ENCODE data around the gene SLC19A3.
"Not testable (repeated sequence)": the region's sequence is repeated elsewhere in the genome, so short reads cannot be mapped to it uniquely, and the experiment has no call there.

The SLC19A3 gene

DNA sequence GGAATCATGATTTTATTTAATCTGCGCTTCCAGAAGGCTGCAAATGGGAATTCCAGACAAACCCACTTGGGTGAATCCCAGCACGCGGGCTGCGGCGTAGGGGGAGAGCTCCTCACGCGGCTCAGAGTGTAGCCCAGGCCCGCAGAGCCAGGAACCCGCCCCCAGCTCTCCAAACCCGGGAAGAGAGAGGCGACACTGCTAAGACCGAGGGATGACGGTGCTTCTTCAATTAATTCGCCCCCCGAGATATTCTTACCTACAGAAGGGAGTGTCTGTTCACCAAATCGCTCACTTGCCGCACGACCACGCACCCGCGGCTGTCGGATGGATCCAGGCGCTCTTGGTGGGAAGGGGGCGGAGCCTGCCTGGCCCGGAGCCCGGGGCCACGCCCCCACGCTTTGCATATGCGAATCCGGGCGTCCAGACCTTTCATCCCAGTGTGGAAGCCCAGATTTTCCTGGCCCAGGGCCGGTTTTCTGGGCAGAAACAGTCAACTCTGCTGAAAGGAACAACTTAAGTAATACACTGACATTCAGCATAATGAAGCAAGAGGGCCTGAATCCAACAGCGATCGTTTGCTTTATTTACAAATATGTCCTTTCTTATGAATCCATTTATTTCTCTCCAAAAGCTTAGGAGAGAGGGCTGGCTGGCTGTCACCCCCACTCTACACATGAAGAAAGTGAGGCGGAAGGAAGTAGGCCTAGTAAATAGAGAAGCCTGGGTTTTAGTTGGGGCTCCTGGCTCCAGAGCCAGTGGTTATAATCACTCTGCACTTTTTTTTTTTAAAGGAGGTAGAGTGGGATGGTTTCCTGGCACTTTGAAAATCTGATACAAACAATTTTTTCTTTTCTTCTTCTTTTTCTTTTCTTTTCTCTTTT, at the start of gene SLC19A3:
Gene SLC19A3, minus strand, starts transcription at position 342 of the 881 bp plus-strand sequence. CDS start 15,710 bp downstream, outside the sequence.
- no peak for DNase-seq

DNA sequence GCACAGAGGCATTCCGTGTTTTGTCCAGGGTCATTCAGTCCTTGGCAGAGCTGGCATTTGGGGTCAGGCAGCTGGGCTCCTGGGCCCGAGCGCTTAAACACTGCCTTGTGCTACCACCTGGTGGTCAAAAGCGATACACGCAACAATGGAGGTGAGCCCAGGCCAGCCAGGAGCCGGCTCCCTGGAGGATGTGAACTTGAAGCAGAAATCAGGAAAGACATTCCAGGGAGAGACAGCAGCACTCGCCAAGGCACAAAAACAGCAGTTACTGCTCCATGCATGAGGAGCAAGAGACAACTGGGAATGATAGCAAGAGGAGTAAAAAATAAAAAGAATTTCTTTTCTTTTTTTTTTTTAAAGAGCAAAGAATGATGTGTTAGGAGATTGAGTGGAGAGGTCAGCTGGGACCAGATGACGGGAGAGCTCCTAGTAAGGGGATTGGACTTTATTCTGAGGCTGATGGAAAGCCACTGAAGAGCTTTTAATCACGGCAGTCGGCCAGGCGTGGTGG, 48.6 kb upstream of the SLC19A3 start:
- DNase-seq = peak; percentile 43

DNA sequence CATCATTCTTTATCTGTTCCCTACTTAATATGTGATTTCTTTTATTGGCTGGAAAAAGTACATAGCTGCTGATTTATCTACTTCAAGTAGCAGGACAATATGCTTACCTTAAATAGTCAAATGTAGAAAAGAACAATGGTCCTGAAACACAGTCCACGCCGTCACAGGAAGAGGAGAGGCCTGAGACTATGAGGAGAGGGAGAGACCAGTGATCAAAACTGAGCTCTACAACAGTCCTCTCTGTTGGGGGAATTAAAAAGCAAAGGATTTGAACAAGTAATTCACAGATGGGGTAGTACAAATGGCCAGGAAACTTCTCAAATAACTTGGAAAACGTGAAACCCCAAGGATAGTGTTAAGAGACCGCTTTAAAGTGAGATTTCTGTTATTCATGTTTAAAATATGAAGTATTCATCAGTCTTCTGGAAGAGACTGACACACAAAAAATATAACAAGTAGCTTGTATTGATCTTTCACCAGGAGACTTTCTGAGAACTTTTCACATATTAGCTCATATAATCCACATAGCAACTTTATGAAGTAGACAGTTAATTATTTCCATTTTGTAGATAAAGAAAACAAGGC, 48.1 kb upstream of the SLC19A3 start:
- DNase-seq = no peak

DNA sequence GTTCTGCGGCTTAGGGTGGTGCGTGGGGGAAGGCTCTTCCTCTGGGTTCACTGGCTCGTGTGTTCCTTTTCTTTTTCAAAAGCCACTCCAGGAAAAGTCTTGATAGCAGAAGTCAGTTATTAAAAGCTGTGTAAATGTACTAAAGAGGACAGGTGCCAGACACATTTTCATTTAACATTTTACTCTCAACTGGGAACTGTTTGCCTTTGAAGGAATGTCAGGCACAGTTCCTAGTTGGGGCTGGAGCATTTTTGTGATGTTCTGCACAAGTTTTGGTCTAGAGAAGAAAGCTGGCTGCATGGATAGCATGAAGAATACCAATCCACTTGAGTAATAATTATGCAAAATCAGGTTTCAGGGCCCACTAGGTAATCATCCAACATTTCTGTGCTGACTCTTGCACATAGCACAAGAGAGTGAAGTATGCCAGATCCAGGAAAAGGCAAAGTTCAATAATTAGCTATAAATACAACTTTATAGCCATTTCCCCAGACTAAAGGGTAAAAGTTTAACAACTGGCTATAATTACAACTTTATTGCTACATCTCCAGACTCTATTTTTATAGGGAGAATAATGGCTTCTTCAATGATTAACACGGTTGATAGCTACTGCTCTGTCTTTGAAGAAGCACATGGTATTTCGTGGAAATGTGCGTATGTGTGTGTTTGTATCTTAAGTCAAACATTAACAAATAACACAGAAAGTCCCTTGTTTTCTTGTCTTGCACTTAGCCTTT, 44.1 kb upstream of the SLC19A3 start:
- DNase-seq = no peak

DNA sequence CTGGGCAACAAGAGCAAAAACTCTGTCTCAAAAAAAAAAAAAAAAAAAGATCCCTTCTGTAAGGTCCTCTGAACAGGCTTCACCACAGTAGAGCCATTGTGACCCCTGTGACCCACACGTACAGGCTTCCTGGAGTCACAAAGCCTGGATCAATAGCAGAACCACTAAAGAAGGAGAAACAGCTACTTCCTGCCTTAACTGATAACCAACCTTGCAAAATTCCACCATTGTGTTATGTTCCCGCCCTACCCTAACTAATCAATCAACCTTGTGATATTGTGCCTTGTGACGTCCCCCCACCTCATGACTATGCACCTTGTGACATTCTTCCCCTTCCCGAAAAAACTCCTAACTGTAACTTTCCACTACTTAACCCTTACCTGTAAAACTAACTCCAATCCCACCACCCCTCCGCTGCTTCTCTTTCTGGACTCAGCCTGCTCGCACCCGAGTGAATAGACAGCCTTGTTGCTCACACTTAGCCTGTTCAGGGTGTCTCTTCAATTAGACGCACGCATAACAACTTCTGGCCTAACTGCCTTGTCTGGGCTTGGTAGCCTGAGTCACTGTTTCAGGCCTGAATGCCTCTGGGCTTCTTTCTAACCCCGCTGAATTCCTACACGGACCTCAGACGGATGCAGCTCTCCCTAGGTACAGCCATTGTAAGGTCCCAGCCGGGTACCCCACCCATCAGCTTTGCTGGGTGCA, 41.7 kb upstream of the SLC19A3 start:
- DNase-seq = no peak

DNA sequence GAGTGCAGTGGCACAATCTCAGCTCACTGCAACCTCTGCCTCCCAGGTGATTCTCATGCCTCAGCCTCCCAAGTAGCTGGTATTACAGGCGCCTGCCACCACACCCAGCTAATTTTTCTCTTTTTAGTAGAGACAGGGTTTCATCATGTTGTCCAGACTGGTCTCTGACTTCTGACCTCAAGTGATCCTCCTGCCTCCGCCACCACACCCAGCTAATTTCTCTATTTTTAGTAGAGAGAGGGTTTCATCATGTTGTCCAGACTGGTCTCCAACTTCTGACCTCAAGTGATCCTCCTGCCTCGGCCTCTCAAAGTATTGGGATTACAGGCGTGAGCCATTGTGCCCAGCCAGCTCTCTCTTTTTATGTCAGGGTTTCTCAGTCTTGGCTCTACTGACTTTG, 38.4 kb upstream of the SLC19A3 start:
- not testable (repeated sequence) for DNase-seq

DNA sequence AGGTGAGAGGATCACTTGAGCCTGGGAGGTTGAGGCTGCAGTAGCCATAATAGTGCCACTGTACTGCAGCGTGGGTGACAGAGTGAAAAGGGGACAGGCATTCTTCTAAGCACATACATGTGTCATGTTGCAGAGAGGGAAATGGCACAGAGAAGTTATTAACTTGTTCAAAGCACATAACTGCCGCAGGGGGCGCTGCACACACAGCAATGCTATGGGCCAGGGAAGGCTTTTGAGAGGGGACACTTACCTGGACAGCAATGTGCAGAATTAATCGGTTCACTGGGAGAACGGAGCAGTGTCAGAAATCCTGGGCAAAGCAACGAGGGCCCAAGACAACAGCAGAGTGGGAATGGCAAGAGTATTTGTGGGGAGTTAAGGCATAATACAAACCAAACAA, 30.3 kb upstream of the SLC19A3 start:
- no peak for DNase-seq

DNA sequence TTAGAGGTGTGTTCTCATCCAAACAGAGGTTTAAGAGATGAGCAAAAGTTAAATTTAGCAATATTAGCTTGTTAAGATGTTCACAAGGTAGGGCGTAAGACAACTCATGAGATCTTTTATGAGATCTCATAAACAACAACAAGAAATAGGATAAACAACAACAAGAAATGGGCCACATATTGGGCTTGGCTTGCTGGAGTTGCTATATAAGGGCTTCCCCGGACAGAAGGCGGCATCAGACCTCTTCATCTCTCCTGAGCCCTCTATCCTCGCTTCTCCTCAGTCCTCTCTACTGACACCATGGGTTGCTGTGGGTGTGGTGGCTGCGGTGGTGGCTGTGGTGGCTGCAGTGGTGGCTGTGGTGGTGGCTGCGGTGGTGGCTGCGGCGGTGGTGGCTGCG, 27.8 kb upstream of the SLC19A3 start, which contains the start of gene SCYGR8:
Gene SCYGR8, plus strand, starts transcription at position 301 of the 400 bp plus-strand sequence. Its CDS starts 0 bp downstream, at position 301.
- DNase-seq = no peak

DNA sequence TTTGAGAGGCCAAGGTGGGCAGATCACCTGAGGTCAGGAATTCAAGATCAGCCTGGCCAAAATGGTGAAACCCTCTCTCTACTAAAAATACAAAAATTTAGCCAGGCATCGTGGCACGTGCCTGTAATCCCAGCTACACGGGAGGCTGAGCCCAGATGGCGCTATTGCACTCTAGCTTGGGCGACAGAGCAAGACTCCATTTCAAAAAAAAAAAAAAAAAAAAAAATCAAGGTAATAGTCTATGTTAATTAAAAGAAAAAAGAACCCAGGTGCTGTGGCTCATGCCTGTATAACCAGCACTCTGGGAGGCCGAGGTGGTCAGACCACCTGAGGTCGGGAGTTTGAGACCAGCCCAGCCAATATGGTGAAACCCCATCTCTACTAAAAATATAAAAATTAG, 22.9 kb upstream of the SLC19A3 start:
- not testable (repeated sequence) for DNase-seq

DNA sequence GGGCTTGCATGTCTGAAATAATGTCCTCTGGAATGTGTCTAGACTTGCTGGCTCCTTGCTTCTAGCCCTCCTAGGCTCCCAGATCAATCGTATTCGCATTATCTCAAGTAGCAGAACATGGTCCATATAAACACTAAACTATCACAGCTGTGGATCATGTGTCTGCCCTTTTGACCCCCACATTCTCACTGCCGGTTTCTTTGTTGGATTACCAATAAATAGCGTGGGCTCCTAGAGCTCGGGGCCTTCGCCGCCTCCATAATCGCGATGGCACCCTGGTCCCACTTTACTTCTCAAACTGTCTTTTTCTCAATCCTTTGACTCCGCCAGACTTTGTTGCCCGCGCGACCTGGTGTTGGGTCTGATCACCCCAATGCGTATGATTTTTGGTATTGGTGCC, 21.5 kb upstream of the SLC19A3 start:
- DNase-seq = no peak

DNA sequence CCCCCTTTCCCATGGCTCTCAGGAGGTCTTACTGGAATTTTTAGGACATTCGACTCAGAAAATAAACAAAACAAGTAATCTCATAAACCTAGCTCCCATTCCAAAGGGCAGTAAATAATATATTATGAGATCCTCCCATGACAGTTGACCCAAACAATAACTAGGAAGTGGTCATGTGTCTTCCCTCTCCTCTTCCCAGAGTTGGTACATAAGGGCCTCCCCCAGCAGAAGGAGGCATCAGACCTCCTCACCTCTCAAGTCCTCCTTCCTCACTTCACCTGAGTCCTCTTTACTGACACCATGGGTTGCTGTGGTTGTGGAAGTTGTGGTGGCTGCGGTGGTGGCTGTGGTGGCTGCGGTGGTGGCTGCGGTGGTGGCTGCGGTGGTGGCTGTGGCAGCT, 10.2 kb upstream of the SLC19A3 start, which contains the start of gene SCYGR7:
Gene SCYGR7, plus strand, starts transcription at position 301 of the 400 bp plus-strand sequence. Its CDS starts 0 bp downstream, at position 301.
- no peak for DNase-seq

DNA sequence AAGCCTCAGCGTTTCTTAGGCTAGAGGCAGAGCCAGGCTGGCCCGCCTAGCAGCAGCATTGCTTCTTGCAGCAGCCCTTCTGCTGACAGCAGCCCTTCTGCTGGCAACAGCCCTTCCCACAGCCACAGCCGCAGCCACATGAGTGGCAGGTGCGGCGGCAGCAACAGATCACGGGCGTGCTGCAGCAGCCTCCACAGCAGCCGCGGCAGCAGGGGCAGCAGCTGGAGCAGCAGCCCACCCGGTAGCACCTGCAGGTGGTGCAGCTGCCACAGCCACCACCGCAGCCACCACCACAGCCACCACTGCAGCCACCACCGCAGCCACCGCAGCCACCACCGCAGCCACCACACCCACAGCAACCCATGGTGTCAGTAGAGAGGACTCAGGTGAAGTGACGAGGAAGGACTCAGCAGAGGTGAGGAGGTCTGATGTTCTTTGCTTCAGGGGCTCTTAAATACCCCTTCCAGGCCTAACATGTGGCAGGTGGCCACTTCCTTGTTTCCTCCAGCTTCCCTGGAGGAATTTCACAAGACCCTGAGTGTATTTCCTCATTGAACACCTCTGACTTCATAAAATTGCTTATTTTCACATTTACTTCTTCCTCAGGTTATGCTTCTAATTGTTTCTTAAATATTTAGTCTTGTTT, 6.7 kb upstream of the SLC19A3 start, which contains the start of gene SCYGR6:
Gene SCYGR6, minus strand, starts transcription at position 364 of the 646 bp plus-strand sequence. Its CDS starts 0 bp downstream, at position 364.
- DNase-seq = no peak

DNA sequence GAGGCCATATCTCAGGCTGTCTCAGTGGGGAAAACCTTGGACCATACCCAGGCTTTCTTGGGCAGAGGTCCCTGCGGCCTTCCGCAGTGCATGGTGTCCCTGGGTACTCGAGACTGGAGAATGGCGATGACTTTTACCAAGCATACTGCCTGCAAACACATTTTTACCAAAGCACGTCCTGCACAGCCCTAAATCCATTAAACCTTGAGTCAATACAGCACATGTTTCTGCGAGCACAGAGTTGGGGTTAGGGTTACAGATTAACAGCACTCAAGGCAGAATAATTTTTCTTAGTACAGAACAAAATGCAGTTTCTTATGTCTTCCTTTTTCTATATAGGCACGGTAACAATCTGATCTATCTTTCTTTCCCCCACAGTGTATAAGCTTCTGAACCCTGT, 5.0 kb upstream of the SLC19A3 start:
- not testable (repeated sequence) for DNase-seq

DNA sequence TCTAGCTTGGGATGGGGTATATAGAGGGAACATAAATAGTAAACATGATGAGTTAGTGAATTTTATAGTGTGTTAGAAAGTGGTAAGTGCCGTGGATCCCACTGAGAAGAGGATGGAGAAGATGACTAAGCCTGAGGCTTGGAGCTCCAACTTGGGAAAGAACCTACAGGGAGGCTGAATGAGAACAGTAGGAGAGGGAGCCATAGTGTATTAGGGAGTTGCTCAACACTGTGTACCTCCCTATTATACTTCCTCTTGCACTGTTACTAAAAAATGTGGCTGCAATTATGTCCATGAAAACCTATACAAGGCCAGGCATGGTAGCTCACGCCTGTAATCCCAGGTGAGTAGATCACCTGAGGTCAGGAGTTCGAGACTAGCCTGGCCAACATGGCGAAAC, 2.9 kb upstream of the SLC19A3 start:
- DNase-seq = no peak

DNA sequence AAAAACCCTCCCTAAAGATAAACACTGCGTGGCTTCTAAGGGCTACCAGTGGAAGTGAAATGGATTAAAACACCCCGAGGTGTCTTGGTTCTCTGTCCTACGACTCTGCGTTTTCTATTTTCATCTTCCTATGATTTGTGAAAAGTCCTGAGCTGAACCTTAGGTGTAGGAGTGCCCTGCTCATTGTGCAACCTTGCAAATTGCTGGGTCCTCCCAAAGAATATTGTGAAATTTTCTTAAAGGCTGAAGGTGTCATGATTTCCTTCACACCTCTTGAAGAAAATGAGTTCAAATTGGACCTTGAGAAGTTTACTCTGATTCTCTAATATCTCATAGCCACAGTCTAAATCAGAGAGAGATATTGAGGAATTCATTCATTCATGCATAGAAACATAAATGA, 1.8 kb upstream of the SLC19A3 start:
- no peak for DNase-seq

DNA sequence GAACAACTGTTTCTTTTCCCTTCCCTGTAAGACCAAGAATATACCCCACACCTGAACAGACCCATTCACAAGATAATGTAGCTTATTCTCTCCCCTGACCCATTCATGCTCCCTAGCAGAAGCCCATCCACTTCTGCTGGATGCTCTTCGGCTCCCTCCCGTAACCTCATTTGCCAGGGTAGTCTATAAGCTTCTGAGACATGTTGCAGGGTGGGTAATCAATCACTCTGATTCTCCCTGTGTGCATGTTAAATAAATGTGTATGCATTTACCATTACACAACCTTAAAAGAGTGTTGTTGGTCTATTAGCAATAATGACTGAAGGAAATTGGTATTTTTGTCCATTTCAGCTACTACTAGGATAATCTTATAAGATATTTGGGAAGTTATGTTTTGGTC, 1.3 kb downstream of the SLC19A3 start:
- DNase-seq = no peak

DNA sequence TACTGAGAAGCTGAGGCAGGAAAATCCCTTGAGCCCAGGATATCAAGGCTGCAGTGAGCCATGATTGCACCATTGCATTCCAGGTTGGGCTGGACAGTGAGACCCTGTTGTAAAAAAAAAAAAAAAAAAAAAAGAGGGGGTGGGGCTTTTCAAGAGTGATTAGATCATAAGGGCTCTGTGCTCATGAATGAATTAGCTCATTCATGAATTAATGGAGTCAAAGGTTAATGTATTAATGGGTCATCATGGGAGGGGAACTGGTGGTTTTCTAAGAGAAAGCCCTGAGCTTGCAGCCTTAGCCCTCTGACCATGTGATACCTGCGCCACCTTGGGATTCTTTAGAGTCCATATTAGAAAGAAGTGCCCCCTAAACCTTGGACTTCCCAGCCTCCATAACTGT, 4.5 kb downstream of the SLC19A3 start:
- no peak for DNase-seq

DNA sequence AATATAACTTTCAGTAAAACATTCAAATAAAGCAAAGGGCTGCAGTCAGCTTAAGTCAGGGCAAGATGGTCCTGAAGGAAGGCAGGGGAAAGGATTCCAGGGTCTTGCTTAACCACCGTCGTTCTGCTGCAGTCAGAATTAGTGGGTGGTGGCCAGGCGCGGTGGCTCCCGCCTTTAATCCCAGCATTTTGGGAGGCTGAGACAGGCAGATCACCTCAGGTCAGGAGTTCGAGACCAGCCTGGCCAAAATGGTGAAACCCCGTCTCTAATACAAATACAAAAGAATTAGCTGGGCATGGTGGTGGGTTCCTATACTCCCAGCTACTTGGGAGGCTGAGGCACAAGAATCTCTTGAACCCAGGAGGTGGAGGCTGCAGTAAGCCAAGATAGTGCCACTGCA, 6.8 kb downstream of the SLC19A3 start:
- DNase-seq = no peak

DNA sequence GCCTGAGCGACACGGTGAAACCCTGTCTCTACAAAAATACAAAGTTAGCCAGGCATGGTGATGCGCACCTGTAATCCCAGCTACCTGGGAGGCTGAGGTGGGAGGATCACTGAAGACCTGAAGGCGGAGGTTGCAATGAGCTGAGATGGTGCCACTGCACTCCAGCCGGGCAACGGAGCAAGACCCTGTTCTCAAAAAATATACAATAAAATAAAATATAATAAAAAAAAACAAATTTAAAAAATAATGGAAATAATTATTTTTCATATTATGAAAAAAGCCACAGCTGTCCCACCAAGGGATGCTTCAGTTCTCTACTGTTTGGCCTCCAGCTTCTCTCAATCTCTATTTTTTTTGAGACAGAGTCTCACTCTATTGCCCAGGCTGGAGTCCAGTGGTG, 10.4 kb downstream of the SLC19A3 start:
- no peak for DNase-seq

DNA sequence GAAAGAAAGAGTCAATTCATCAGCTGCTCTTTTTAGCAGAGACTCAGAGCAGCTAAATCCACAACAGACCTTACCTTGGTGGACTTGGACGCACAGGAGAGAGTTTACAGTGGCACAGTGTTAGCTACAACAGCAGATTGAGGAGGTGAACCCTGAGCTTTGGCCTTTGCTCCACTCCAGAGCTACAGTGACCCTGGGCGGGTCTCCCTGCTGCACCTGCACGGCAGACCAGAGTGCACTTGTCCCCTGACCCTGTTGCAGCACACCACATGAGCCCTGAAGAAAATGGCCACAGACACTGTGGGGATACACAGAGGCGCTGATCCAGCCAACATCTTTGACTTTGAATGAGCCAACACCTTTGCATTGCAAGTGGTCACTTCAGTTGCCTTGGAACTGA, 11.0 kb downstream of the SLC19A3 start:
- no peak for DNase-seq

DNA sequence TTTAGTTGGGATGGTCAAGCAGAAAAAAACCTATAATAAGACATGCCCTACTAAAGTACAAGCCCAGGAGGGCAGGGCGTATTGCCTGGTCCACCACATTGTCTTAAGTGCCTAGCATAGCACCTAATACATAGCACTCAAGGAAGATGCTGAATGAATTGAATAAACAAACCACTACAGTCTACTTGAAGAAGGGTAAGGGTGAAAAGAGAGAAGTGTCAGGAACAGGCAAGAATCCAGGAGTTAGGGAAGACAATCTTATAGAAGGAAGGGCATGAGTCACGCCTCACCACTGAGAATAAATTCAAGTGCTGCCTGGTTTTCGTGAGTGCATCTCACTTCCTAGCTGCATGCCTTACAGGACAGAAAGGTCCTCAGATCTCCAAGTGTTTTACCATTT, 13.9 kb downstream of the SLC19A3 start:
- no peak for DNase-seq

DNA sequence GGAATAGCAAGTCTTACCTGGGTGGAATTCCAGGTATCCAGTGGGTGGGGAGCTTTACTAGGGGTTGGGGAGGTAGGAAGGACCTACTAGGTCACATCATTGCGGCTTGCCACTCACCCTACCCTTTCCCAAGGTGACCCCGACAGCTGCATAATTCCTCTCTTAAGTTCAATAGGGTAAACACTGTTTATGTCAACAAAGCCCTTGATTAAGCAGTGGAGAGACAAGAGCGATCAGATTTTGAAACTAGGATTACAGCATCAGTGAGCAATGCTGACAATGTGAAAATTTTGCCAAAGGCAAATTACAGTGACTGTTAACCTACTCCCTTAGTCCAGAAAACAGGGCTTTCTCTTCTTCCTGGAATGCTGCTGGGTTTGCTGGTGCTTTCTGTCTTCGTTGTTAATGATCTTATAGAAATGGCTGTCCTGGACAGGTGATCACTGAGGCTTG, 14.5 kb downstream of the SLC19A3 start:
- no peak for DNase-seq
